ENCODE results near the gene RALB.

Gene RALB

GRCh38 chr2:120300385-120300784, 47.7 kb downstream of the RALB start:
- peaks cover 5% of the 10 kb centered on the region for H3K36me3 ChIP-seq (replicated peaks)
- in situ Hi-C loops (cut with HindIII; ENCODE audit: low pct_ligation_motif_present, low sequenced_read_pairs): no loop called here
- TF ChIP-seq CTCF (IDR thresholded peaks at IDR 0.05; ENCODE audit: low read depth, low read length, missing control alignments): no peak
- H3K27me3 ChIP-seq (replicated peaks): no peaks in the 10 kb centered on the region
- H3K27ac ChIP-seq: no peak overlapping the region
- no peak overlapping the region for H3K4me3 ChIP-seq (ENCODE audit: low read depth, low read length)
- no peak for DNase-seq

- H3K4me3 ChIP-seq (ENCODE audit: low read depth, low read length): no peak overlapping the region
- H3K36me3 ChIP-seq (replicated peaks): peaks cover 5% of the 10 kb centered on the region
- in situ Hi-C loops (cut with HindIII; ENCODE audit: low pct_ligation_motif_present, low sequenced_read_pairs): no loop called here
- TF ChIP-seq CTCF (IDR thresholded peaks at IDR 0.05; ENCODE audit: low read depth, low read length, missing control alignments): no peak
- H3K27ac ChIP-seq: no peak overlapping the region
- no peak for DNase-seq
- no peaks in the 10 kb centered on the region for H3K27me3 ChIP-seq (replicated peaks)
Measured at GRCh38 chr2:120301284-120301683, 48.6 kb downstream of the RALB start.

GRCh38 chr2:120302301-120302700, 49.6 kb downstream of the RALB start:
- Histone ChIP-seq H3K4me3 (ENCODE audit: low read depth, low read length) (no peak overlapping the region), H3K27ac (no peak overlapping the region), H3K27me3 (replicated peaks) (no peaks in the 10 kb centered on the region), H3K36me3 (replicated peaks) (peaks cover 3% of the 10 kb centered on the region)
- in situ Hi-C loops (cut with HindIII; ENCODE audit: low pct_ligation_motif_present, low sequenced_read_pairs): no loop called here
- TF ChIP-seq CTCF (IDR thresholded peaks at IDR 0.05; ENCODE audit: low read depth, low read length, missing control alignments): no peak
- DNase-seq: no peak

DNA sequence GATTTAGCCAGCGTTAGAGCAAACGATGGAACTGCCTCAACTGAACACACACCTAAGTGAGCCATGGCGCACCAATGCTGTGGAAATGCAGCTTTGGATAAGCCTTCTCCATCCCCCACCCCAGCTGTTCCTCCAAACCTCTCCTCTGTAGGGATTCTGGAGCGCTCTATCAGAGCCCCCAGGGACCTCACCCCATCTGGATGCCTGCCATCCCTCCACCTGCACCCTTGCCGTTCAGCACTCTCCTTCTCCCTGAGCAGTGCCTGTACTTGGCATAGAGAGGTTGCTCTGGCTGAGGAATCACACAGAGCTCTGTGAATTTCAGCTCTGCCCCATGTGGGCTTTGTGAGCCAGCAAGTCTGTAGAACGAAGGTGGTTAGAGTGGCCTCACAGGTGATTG, 50.5 kb downstream of the RALB start:
- peaks cover 3% of the 10 kb centered on the region for H3K36me3 ChIP-seq (replicated peaks)
- H3K4me3 ChIP-seq (ENCODE audit: low read depth, low read length): no peak overlapping the region
- no peak overlapping the region for H3K27ac ChIP-seq
- H3K27me3 ChIP-seq (replicated peaks): no peaks in the 10 kb centered on the region
- TF ChIP-seq CTCF (IDR thresholded peaks at IDR 0.05; ENCODE audit: low read depth, low read length, missing control alignments): no peak
- DNase-seq: no peak
- in situ Hi-C loops (cut with HindIII; ENCODE audit: low pct_ligation_motif_present, low sequenced_read_pairs): no loop called here

DNA sequence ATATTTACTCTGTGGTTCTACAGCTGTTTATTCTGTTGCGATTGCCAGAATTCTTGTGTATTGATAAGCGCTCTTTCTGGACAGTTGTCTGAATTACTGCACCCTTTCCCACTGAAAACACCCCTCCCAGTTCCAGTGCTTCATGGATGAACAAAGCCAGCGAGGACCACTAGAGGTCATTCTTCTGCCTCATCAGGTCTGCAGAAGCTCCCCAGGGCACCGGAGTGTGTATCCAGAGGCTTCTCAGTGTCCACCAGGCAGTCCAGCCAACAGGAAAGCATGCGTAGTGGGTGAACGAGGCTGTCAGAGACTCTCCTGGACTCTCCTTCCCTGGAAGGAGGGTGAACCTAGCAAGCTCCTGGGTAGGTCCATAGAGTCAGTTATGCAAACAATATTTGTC, 52.6 kb downstream of the RALB start:
- Histone ChIP-seq H3K27me3 (replicated peaks) (no peaks in the 10 kb centered on the region), H3K27ac (no peak overlapping the region), H3K36me3 (replicated peaks) (peaks cover 3% of the 10 kb centered on the region), H3K4me3 (ENCODE audit: low read depth, low read length) (no peak overlapping the region)
- peak; percentile 60 for TF ChIP-seq CTCF (IDR thresholded peaks at IDR 0.05; ENCODE audit: low read depth, low read length, missing control alignments)
- no peak for DNase-seq
- in situ Hi-C loops (cut with HindIII; ENCODE audit: low pct_ligation_motif_present, low sequenced_read_pairs): no loop called here

DNA sequence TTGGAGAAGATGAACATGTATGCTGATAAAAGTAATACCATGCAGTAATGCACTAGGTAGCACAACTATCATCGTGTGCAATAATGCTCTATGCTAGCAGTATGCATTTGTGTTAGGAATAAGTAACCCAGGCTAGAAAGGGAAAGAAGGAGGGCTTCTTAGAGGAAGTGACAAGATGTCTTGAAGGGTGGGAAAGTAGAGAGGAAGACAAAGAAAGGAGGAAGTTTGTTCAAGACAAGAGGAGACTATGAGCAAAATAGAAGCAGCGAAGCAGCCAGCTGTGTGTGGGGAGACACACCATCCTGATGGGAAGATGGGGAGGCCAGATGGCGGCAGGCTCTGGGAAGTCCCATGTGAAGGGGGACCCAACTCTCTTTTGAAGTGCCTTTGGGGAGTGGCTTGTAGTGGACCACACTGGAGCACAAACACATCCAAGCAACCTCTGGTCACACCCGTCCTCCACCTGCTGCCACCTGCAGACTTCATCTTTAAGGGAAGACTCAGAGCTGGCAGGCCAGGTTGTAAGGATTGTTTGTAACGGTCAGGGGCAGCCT, 53.4 kb downstream of the RALB start:
- in situ Hi-C loops (cut with HindIII; ENCODE audit: low pct_ligation_motif_present, low sequenced_read_pairs): no loop called here
- Histone ChIP-seq H3K4me3 (ENCODE audit: low read depth, low read length) (no peak overlapping the region), H3K27ac (no peak overlapping the region), H3K36me3 (replicated peaks) (no peaks in the 10 kb centered on the region), H3K27me3 (replicated peaks) (no peaks in the 10 kb centered on the region)
- DNase-seq: no peak
- no peak for TF ChIP-seq CTCF (IDR thresholded peaks at IDR 0.05; ENCODE audit: low read depth, low read length, missing control alignments)
